B cell (primary cell): ENCODE data around the gene RHOT1.

Experiments
- EZH2 ChIP-seq: IDR thresholded peaks from 2 replicates; pipeline ENCODE4 v1.6.1; 2012; ENCODE audit warnings: borderline replicate concordance, low read depth, mild to moderate bottlenecking, moderate library complexity, low read length; ENCODE audit not compliant: insufficient read depth, poor library complexity, severe bottlenecking
- TF ChIP-seq, protein P1 (sequence below): fragments of 200-600 bp; IDR thresholded peaks from one replicate; pipeline ENCODE4 v1.8.0; 2022; ENCODE audit warnings: antibody characterized with exemption, mild to moderate bottlenecking

DNA sequence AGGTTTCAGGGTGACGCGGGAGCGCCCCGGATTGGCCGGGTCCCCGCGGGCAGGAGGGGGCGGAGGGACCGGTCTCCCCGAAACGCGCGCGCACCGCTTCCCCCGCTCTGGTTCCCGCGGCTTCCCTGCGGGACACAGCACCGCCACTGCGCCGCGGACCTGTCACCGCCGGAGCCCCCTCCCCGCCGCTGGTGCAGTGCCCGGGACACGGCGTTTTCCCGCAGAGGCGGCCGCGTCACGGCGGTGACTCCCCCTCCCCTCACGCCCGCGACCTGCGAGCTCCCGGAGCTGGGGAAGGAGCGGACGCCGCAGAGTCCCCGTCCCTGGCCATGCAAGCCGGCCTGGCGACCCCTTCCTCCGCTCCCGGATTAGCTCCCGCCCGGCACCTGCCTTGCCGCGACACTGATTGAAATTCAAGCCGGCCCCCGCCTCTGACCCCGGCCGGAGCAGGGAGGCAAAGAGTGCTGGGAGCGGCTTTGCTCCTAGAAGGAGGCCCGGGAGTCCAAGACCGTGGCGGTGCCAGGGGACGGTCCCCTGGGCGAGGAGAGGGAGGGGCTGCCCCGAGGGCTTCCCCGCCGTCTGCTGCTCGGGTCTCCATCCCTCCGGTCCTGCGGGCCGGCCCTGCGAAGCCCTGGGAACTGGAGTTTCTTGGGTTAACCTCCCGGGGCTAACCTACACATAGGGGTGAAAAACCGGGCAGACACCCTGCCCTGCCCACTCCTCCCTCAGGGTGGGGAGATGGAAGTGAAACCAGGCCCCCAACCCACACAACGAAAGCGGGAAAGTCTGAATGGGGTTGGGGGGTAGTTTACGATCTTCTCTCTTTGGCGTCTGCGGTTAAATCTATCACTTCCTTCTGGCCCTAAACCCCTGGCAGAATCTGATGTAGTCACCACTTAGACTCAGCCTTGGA, 124.3 kb downstream of the RHOT1 start:
- TF ChIP-seq, protein P1, sequence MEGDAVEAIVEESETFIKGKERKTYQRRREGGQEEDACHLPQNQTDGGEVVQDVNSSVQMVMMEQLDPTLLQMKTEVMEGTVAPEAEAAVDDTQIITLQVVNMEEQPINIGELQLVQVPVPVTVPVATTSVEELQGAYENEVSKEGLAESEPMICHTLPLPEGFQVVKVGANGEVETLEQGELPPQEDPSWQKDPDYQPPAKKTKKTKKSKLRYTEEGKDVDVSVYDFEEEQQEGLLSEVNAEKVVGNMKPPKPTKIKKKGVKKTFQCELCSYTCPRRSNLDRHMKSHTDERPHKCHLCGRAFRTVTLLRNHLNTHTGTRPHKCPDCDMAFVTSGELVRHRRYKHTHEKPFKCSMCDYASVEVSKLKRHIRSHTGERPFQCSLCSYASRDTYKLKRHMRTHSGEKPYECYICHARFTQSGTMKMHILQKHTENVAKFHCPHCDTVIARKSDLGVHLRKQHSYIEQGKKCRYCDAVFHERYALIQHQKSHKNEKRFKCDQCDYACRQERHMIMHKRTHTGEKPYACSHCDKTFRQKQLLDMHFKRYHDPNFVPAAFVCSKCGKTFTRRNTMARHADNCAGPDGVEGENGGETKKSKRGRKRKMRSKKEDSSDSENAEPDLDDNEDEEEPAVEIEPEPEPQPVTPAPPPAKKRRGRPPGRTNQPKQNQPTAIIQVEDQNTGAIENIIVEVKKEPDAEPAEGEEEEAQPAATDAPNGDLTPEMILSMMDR = no peak
- peak; percentile 98 for TF ChIP-seq EZH2
